Activated CD8-positive, alpha-beta memory T cell treated with anti-CD3 and anti-CD28 coated beads for 4 hours (primary cell): Measurements from ENCODE around the gene CCT8.
A peak's percentile ranks its signal among the peaks of the same experiment; 100 is the strongest.

ENCODE experiments used
- DNase-seq, 2 donors: peaks; one replicate each; pipeline ENCODE4 v3.0.0-alpha.2; 2020; ENCODE audit warnings: low read depth in 2 of 2

The CCT8 gene, protein sequence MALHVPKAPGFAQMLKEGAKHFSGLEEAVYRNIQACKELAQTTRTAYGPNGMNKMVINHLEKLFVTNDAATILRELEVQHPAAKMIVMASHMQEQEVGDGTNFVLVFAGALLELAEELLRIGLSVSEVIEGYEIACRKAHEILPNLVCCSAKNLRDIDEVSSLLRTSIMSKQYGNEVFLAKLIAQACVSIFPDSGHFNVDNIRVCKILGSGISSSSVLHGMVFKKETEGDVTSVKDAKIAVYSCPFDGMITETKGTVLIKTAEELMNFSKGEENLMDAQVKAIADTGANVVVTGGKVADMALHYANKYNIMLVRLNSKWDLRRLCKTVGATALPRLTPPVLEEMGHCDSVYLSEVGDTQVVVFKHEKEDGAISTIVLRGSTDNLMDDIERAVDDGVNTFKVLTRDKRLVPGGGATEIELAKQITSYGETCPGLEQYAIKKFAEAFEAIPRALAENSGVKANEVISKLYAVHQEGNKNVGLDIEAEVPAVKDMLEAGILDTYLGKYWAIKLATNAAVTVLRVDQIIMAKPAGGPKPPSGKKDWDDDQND

DNA sequence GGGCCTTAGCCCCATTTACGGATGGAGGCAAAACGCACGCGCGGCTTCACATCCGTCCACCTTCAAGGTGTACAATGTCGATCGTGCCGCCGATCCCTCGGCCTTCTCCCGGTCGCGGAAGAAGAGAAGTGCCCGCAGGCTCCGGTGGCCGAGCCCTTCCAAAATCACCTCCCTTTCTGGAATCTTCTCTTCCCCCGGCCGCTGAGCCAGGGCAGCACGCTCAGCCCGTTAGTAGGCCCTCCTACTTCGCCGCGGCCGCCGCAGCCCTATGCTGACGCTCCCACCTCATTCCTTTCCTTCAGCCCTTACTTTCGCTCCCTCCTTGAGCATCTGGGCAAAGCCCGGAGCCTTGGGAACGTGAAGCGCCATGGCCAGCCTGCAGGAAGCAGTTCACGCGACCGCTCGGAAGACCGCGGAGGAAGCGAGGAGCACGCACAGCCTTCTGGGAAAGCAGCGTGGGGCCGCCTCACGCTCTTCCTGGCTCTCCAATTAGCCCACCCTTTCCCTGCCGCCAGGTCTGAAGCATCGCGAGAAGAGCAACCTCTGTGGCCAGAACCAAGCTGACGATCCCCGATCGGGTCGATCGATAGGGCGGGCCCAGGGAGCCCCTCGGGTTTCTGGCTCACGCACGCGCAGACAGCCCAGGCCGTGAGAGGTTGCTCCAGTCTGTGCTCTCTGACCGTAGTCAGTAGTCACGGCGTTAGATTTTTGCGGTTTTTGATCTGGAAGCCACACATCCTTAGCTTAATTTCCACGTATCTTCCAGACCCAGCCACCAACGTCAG is at the start of gene CCT8:
Gene CCT8 (minus strand): TSS at position 427 of the 785 bp plus-strand sequence. CDS start 58 bp downstream, at position 369.
- peak; percentile 96 to 99 for DNase-seq

DNA sequence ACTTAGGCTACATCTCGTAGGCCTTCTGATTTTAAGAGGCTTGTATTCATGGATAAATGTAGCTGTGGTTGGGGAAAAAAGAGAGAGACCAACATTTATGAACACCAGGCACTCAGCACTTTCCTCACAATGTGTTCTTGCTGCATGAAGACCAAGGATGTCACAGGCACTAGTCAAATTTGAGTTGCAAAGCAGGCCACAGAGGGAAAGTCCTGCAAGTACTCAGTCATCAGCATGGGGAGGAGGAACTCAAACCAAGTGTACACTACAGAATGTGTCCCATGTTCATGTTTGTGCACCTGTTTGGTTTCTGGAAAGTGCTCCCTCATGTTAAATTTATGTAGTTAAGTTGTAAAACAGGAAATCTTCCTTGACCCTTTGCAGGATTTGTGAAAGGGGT is 48.3 kb upstream of the CCT8 start:
- DNase-seq: no peak

DNA sequence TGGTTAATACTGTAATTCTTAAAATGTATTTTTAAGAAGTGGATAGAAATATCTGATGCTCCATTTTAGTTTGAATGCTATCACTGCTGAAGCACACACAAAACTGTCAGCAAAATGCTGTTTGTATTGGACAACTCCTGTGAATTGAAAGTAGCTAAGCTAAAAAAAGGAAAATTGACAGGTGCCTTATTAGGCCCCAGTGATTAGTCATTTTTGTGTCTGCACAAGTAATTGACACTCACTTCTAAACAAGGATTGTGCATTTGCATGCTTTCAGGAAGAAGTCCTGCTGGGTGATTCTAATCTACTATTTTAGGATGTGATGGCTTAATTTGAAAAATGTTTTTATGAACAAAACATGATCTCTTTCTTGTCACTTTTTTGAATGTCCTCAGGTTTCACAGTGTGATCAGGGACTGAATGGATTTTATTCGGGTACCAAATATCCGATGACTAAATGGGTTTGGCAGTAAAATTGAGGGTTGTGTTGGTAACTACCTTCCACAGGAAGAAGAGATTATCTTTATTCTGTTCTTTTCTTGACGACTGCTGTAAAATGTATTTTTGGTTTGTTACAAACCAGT is 44.0 kb upstream of the CCT8 start:
- no peak for DNase-seq

DNA sequence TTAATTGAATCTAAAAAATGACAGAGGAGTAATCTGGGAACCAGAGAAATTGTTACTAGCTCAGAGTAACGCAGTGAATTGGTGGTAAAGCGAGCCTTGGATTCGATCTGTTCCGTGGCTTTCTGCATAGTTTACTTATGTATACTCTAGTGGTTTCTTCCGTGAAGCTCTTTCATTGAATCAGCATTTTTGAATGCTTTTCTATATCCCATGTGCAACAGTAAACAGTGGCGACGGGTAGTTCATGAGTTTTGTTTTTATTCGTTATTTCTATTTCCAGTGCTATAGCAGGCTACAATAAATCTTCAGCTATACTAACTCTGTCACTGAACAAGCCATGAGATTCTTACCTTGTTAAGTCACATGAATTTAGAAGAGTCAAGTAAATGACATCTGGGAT is 42.5 kb upstream of the CCT8 start:
- no peak for DNase-seq

DNA sequence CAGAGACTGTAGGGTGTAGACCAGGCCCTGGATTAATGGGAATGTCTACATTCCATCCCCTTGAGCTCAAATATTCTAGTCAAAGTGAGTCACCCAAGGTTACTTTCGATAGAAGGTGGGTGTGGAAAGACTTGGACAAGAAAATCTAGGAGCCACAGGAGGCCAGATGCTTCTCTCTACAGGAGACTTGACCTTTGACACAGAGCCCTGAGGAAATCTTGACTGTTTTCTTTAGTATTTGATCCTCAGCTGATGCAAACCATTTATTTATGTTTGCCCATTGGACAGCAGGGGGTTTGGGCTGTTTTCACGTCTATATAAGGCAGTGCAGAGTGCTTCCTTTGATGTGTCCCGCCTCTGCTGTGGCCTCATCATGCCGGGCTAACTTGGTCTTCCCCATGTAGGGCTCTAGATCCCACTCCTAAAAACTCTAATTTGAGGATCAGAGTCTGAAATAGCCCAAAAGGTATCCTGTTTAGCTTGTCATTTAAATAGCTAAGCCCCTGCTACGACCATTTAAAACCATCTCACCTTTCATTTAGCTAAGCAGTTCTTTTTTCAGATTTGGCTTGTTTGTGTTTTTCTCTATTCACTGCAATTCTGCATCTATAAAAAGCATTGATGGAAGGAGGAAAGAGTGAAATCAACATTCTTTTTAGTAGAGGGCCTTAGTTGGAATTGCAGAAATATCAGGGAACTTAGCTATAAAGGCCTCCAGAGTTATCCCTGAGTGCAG is 41.5 kb upstream of the CCT8 start:
- no peak for DNase-seq

DNA sequence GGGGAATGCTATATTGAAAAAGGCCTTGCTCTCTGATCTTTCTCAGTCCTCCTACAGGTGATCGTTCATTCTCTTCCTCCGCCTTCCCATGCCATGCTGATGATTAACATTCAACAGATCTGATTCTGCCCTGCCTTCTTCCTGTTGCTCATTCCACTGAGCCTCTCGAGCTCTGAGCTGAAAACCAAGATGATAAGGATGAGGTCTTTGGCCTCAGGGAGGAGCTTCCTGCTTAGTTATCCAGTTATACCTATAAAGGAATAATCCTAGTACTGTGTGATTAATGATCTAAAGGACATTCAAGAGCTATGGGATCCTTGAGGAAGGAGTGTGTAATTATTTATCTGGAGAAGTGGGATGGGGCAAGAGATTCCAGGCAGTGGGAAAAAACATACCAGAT is 31.8 kb upstream of the CCT8 start:
- DNase-seq: no peak

DNA sequence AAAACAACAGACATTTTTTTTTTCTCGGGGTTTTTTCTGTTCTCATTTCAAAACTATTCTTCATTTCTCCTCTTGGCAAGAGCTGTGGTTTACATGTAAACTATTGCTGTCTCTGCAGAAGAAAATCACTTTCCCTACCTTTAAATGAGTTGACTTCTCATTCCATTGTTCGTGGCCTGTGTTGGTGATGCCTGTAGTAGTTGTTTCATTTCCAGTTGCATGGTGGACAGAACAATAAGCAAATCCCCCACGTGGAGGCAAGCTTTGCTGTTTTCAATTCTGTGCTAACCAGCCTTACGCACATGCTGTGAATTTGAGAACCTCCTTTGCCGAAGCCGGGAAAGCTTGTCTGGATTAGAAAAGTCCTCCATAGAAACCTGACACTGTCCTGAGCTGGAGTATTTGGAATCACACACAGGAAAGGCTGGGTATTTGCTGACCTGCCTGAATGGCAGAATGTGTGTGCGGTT is 30.8 kb upstream of the CCT8 start:
- no peak for DNase-seq

DNA sequence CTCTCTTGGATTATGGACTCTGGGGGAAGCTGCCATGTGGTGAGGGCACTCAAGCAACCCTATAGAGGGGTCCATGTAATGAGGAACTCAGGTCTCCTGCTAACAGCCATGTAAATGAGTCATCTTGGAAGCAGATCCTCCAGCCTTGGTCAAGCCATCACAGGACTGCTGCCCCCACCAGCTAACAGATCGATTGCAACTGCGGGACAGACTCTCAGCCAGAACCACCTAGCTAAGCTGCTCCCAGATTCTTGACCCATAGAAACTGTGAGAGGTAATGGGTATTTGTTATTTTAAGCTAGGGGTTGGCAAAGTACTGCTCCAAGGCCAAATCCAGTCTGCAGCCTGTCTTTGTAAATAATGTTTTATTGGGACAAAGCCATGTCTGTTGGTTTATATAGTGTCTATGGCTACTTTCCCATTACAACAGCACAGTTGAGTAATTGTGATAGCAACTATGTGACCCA is 29.4 kb upstream of the CCT8 start:
- DNase-seq: no peak

DNA sequence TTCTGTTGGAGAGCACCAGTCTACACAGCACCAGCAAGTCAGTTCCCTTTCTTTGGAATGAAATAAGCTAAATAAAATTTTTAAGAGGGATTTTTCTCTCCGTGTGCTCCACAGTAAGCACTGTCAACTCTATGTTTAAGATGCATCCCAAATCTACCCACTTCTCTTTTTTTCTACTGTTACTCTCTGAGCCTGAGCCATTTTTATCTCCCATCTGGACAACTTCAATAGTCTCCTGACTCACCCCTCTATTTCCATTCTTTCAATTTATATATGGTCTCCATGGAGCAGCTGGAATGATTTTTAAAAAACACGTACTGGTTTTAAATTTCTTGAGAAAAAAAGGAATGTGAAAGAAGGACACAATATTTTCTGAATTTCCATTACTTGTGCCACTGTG is 24.7 kb upstream of the CCT8 start:
- DNase-seq: no peak

DNA sequence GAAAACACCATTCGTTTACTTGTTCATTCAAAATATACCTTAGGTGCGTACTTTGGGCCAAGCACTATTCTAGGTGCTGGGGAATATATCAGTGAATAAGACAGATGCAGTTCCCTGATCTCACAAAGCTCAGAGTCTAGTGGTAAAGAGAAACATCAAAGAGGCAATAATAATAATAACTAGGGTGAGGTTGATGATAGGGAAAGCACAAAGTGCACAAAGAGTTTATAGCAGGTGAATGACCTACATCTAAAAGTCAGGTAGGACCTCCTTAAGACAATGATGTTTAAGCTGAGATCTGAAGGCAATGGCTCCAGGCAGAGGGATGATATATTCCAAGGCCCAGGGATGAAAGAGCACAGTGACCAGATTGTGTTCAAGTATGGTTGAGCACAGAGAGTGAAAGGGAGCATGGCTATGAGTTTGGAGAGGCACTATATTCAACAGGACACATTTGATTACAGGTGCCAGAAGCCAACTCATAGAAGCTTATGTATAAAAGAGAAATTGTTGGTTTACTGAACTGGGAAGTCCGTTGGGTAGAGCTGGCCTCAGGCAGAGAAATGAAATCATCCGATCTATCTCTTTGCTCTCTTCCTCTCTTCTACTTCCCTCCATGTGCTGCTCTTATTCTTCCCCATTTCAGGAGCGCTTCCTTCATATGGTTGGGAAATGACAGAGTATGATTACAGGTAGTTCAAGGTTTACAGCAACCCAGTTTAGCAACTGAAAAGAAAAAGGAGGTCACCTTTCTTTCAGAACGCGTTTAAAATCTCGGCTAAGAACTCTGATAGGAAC is 23.0 kb upstream of the CCT8 start:
- no peak for DNase-seq

DNA sequence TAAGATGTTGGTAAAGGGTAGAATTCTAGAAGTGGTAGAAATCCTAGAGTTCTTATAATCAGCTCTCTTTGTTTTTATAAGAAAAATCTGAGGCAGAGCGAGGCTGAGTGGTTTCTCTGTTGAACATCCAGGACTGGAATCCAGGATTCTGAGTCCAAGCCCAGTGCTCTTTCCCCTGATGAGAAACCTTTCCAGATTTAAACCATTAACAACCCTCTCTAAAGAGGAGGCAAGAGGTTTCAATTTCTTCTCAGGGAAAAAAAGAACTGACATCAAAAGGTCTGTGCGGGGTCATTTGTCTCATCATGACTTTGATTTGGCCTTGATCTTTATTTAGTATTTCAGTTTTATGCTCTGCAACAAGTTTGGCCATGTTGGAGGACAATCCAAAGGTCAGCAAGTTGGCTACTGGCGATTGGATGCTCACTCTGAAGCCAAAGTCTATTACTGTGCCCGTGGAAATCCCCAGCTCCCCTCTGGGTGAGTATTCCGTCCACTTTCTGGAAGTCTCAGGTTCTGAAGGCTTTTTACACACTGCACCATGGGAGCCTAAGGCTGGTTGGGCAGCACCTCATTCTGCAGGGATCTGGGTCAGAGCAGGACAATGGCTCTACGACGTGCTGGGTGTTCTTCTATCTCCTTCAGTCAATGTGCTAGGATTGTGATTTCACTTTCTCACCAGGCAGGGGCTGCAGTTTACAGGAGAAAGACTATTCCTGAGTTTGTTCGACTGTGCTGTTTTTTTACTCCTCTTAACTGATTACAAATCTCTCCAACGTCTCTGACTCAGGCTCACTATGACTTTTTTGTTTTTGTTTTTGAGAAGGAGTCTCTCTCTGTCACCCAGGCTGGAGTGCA is 18.9 kb upstream of the CCT8 start:
- DNase-seq: no peak

DNA sequence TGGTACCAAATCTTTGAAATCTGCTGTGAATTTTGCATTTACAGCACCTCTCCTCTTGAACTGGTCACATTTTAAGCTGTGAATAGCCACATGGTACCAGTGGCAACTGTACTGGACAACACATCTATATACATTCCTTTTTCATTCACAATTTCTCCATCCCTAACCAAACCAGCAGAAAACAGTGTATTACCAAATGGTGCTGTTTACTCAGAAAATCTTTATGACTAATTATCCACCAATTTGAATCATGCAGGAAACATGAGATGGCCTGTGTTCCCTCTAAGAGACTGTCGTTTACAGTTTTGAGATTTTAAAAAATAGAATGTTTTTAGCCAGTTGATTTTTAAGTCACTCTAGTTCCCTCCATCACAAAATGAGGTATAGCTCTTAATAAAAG is 17.6 kb upstream of the CCT8 start:
- no peak for DNase-seq

DNA sequence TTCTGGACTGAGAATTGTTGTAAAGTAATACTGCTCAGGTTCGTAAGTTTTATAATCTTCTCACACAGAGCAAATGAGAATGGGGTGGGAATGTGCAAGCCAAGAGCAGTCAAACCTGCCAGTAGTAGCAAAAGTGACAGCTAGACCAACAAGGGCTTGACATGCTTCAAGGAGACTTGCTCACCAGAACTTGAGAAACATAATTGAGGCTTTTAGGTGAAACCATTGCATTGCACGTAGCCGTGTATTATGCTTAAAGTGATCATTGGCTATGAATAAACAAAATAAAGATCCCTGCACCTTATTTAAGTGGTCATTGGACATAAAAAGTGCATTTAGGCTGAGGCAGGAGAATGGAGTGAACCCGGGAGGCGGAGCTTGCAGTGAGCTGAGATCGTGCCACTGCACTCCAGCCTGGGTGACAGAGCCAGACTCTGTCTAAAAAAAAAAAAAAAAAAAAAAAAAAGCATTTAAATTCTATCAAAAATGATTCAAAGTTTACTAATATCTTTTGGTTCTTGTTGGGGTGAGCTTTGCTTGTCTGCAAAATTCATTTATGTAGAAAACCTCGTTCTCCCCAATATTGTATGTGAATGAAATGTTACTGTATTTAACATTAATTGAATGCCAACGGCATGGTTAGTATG is 11.8 kb upstream of the CCT8 start:
- DNase-seq: no peak

DNA sequence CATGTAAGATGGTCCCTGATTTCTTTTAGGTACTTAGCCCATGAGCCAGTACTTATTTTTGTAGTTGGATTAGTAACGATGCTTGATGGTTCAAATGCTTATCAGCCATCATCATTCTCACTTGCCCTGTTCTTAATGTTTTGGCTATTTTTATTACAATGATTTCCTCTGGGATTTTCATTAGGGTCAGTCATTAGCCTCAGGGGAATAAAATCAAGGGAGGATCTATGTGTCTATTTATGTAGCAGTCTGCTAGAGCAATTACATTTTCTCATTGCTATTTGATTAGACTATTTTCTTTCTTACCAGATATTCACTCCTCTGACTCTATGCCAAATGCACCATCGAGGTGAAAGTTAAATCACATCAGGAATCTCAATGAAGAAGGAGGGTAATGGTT is 10.9 kb upstream of the CCT8 start:
- no peak for DNase-seq

DNA sequence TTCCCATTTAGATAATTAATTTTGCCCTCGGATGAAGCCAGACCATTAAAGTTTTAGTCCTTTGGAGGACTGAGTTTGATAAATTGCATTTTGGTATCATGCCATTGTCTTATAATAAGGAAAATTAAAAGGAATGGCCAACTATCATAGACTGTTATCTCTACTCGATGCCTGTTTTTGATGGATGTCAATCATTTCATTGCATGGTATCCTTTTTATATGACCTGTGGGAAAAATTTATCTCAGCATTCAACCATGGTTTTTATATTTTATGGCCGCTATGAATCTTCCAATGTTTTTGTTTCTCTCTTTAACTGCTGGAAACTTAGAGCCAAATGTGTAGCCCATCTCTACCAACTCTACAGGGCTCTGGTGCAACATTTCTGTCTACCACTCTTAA is 9.9 kb upstream of the CCT8 start:
- no peak for DNase-seq

DNA sequence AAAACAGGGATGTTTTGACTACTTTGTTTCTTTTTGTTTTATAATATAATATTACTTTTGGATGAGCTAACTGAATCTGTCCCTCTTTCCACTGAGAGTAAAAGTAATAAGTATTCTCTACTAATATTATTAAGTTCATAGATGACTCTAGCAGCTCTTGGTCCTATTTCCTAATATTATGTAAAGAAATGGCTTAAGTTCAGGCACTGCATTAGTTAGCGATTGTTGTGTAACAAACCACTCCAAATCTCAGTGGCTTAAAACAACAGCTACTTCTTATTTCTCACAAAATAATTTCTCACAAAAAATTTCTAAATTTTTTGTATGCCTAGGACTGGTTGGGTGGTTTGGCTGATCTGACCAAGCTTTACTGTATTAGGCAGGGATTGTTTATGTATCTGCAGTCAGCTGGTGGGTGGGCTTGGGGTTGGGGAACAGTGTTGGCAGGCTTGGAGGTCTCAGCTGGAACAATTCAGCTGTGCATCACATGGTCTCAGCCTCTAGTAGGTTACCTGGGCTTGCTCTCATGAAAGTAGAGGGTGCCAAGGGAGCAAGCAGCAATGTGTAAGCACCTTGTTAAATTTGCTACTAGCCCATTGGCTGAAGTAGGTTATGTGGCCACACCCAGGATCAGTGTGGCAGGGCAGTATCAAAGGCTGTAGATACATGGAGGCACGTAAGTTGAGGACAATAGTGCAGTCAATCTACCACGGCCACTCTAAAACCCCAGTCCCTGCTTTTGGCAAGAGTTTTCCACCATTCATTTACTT is 8.8 kb upstream of the CCT8 start:
- no peak for DNase-seq

DNA sequence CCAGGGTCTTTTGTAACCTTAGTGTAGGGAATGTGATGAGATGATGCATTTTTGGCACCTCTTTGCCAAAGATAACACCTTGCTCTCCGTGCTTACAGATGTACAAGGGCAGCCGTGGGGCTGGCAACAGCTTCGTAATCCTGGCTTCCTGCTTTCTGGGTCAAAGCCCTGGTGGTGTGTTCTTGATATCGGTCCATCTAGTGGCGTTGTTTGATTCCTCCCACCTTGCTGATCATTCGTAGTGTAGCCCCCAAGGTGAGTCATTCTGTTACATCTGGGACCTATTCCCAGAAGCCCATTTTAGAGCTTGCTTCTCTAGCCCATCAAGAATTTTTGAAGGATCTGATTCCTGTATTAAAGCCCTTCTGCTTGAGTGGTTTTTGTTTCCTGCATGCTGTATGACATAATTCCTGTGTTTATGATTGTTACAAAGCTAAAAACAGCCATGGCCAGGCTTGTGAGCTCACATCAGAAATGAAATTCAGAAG is 7.0 kb upstream of the CCT8 start:
- no peak for DNase-seq
